ENCODE data around the gene EPM2A.
"Not testable (repeated sequence)": the region's sequence is repeated elsewhere in the genome, so short reads cannot be mapped to it uniquely, and the experiment has no call there.

EPM2A gene

DNA sequence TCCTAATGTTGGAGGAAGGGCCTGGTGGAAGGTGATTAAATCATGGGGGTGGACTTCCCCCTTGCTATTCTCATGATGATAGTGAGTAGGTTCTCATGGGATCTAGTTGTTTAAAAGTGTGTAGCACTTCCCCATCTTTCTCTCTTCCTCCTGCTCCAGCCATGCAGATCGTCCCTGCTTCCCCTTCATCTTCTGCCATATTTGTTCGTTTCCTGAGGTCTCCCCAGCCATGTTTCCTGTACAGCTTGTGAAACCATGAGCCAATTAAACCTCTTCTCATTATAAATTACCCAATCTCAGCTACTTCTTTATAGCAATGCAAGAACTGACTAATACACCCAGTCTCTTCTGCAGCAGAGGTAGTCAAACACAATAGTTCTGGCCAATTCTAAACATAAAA, 5.4 kb downstream of the EPM2A start:
- DNase-seq (ENCODE audit: low spot score), result no peak

DNA sequence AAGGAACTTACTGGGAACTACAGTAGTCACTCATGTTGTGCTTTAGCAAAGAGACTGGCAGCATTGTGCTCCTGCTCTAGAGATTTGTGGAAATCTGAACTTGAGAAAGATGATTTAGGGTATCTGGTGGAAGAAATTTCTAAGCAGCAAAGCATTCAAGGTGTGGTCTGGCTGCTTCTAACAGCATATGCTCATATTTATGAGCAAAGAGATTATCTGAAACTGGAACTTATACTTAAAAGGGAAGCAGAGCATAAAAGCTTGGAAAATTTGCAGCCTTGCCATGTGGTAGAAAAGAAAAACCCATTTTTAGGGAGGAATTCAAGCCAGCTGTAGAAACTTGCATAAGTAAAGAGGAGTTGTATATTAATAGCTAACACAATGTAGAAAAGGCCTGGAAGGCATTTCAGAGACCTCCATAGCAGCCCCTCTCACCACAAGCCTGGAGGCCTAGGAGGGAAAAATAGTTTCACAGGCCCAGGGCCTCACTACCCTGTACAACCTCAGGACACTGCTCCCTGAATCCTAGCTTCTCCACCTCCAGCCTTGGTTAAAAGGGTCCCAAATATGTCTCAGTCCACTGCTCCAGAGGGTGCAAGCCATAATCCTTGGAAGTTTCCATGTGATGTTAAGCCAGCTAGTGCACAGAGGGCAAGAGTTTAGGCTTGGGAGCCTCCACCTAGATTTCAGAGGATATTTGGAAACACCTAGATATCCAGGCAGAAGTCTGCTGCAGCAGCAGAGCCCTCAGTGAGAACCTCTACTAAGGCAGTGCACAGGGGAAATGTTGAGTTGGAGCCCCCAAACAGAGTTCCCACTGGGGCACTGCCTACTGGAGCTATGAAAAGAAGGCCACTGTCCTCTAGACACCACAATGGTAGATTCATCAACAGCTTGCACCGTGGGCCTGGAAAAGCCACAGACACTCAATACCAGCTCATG, 6.6 kb downstream of the EPM2A start:
- DNase-seq (ENCODE audit: low spot score), result no peak

DNA sequence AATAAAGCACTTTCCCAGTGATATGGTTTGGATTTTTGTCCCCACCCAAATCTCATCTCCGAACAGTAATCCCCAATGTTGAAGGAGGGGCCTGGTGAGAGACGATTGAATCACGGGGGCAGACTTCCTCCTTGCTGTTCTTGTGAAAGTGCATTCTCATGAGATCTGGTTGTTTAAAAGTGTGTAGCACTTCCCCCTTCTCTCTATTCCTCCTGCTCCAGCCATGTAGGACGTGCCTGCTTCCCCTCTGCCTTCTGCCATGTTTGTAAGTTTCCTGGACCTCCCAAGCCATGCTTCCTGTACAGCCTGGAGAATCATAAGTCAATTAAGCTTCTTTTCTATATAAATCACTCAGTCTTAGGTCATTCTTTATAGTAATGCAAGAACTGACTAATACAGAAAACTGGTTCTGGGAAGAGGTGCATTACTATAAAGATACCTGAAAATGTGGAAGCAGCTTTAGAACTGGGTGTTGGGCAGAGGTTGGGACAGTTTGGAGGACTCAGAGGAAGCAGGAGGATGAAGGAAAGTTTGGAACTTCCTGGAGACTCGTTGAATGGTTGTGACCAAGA, 7.4 kb downstream of the EPM2A start:
- no peak for DNase-seq (ENCODE audit: low spot score)

DNA sequence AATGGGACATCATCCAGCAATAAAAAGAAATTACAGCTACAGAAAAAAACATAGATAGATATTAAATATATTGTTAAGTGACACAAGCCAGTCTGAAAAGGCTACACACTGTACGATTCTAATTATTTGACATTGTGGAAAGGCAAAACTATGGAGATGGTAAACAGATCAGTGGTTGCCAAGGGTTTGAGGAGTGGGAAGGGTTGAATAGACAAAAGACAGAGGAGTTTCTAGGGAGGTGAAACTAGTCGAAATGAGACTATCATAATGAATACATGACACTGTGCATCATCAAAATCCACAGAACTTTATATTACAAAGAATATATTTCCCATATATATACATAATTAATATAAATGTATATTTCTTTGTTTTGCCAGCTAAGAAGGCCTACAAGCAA, 9.8 kb downstream of the EPM2A start:
- DNase-seq (ENCODE audit: low spot score), result no peak

DNA sequence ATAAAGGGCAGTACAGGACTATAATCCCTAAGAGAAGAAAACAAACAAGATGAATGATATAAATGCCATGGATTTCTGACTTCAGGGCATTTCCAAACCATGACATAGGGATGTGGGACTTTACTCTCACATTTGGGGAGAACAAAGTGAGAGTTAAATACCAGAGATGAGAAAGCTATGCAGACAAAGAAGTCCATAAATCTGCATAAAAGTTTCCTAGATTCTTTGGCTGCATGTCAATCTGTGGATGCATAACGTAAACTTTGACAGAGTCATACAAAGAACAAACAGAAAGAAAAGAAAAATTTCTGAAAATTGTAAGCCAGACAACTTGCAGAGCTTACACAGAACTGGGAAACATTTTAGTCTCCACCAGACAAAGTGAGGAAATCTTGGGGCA, 11.7 kb downstream of the EPM2A start:
- no peak for DNase-seq (ENCODE audit: low spot score)

DNA sequence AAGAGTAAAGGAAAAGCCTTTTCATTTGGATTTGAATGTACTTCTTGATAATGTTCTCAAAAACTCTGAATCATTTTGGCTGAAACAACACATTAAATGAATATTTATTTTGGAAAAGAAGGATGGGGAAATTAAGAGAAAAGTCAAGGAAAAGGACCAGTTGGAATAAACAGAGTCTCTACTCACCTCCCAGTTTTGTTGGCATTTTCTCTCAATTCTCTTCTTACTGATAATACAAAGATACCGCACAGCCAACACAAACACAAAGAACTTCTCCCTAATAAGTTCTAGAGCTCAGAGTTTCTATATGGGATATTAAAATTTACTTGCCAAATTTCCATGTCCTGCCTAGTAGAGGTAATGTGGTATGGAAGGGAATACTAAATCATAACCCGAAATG, 13.1 kb downstream of the EPM2A start:
- no peak for DNase-seq (ENCODE audit: low spot score)

DNA sequence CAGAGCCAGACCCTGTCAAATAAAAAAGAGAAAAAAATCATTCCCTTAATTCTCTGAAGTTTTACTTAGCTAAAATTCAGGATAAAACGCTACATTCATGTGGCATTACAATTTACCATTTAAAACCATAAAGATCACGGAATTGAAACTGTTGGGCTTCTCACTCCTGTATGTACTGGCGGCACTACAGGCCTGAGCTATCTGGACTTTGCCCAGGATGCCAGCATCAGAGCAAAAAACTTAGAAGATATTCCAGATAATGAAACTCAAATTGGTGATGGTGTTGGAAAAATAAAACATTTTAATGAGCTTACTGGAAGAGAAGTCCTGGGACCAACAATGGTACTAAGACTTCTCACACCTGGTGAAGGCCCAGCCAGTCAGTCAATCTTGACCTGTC, 14.2 kb downstream of the EPM2A start:
- no peak for DNase-seq (ENCODE audit: low spot score)

DNA sequence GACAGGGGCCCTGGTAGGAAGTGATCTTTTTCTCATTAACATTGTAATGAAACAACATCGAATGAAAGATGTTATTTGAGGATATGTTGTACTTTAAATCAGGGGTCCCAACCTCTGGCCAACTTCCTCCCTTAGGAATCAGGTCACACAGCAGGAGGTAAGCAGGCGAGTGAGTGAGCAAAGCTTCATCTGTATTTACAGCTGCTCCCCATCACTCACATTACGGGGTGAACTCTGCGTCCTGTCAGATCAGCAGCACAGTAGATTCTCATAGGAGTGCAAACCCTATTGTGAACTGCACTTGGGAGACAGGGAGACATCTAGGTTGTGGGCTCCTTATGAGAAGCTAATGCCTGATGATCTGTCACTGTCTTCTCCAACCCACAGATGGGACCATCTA, 19.9 kb downstream of the EPM2A start:
- DNase-seq (ENCODE audit: low spot score), result no peak

DNA sequence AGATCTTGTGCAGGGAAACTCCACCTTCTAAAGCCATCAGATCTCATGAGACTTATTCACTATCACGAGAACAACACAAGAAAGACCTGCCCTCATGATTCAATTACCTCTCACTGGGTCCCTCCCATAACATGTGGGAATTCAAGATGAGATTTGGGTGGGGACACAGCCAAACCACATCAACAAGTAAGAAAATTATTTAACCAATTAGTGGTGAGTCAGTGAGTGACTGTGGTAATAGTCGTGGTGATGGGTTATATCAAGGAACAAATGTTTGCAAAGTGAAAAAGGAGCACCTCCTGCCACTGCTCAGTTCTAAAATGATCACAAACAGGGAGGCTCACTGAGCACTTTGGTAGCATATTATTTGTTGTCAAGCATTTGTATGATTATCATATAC, 20.6 kb downstream of the EPM2A start:
- no peak for DNase-seq (ENCODE audit: low spot score)

DNA sequence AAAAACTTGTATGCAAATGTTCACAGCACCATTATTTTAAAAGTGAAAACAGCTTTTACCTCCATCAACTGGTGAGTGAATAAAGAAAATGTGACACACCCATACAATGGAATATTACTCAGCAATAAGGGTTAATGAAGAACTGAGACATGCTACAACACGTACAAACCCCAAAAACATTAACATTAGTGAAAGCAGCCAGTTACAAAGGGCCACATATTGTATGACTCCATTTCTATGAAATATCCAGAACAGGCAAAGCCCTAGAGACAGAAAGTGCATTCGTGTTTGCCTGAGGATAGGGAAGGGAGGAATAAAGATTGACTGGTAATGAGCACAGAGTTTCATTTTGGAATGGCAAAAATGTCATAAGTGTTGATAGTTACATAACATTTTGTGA, 21.5 kb downstream of the EPM2A start:
- no peak for DNase-seq (ENCODE audit: low spot score)

DNA sequence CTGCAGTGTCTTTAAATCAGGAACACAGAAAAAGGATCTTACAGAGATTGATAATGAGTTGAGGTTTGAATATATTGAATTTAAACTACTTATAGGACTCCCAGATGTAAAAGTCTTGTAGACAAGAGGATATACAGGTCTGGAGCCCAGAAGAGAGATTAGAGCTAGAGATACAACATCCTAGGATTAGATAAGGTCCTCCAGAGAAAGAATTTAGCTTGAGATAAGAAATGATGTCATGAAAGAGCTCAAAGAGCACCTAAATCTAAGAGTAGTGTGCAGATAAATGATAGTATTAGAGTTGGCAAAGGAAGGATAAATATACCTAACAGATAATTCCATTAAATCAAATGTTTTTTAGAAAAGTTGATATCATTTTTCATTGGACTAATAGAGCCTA, 23.9 kb downstream of the EPM2A start:
- no peak for DNase-seq (ENCODE audit: low spot score)

DNA sequence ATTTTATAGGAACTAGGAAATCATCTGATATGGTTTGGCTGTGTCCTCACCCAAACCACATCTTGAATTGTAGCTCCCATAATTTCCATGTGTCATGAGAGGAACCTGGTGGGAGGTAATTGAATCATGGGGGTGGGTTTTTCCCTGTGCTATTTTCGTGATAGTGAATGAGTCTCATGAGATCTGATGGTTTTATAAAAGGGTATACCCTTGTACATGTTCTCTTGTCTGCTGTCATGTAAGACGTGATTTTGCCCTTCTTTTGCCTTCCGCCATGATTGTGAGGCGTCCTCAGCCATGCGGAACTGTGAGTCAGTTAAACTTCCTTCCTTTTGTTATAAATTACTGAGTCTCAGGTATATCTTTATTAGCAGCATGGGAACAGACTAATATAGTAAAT, 27.9 kb downstream of the EPM2A start:
- DNase-seq (ENCODE audit: low spot score), result no peak

DNA sequence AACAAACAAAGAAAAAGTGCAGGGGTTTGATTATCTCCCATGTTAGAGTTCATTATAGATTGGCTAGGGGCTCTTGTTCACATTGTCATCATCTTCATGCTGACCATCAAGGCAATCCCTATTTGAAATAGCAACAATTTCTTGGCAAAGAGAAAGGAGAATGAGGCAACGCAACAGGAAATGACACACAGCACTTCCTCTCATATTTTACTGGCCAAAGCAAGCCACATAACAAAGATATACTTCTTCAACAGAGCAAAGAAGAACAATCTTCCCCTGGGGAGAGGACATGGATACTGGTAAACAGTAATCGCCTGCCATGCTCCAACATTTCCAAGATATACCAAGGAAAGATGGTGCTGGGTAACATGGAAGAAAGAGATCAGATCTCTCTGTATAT, 29.8 kb downstream of the EPM2A start:
- no peak for DNase-seq (ENCODE audit: low spot score)

DNA sequence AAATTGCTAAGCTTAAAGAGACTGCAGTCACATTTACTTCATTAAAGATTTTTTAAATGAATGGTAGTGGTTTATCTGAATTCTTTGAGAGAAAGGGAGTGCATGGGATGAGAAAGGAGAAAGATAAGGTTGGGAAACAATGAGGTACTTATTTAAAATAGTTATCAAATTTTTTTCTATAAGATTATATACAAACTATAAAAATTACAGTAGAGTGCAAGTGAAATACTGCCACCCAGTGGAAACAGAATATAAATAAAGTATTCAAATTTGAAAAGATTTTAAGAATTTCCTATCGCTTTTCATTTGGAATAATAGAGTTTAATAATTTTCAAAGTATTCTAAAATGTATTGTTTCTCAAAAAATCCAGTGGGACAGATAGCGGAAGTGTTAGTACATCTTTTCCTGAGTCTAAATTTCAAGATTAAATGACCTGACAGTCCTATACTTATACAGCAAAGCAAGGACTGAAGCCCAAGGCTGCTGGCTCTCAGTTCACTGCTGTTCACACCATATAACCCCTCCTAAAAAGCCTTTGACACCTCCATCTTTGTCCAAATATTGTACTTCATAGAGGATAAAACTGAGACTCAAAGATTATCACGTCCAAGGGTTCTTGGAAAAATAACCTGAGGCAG, 31.1 kb downstream of the EPM2A start:
- no peak for DNase-seq (ENCODE audit: low spot score)

DNA sequence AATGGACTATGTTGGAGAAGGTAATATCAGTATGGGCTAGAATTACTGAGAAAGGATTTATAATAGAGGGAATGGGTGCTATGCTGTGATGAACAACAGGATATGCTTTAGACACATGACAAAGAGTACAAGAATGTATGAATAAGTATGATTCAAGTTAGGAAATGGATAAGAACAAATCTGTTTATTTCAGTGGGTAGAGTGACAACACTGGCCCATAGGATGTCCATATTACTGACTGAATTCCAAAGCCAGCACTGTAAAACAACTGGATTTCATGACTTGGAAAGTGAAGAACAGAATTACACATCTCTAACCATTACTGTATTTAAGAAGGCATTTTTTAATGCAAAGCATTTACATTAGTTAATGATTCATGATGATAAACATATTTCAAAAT, 35.9 kb downstream of the EPM2A start:
- peak; percentile 14 for DNase-seq (ENCODE audit: low spot score)

DNA sequence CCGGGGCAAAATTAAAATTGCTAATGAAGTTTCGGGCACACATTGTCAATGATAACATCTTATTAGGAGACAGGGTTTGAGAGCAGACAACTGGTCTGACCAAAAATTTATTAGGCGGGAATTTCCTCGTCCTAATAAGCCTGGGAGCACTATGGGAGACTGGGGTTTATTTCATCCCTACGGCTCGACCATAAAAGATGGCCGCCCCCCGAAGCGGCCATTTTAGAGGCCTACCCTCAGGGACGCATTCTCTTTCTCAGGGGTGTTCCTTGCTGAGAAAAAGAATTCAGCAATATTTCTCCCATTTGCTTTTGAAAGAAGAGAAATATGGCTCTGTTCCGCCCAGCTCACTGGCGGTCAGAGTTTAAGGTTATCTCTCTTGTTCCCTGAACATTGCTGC, 37.9 kb downstream of the EPM2A start:
- DNase-seq (ENCODE audit: low spot score), result not testable (repeated sequence)

DNA sequence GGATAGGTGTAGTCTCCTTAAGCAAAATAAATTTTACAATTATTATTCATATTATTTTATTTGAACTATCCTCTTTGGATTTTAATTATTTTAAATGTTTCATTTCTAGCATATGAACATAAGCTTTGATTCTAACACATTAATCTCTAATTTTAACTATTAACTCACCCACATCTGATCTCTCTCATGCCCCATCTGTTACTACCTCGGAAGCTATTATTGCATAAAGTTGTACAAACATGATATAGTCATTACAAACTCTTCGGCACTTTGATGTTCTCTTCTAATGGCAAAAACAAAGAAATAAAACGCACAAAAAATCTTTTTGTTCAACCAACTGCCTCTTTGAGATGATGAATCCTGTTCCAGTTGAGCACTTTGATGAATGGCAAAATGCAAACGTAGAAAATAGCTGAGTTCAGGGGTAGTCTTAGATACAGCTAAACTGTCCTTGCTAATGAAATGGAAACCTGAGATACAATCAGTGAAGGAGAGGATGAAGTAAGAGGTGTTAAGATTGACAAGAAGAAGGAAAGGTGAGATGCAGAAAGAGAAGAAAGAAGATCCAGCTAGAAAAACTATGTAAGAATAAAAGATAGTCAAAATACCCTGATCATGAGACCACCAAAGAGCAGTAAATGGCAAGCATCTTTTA, 41.1 kb downstream of the EPM2A start:
- no peak for DNase-seq (ENCODE audit: low spot score)

DNA sequence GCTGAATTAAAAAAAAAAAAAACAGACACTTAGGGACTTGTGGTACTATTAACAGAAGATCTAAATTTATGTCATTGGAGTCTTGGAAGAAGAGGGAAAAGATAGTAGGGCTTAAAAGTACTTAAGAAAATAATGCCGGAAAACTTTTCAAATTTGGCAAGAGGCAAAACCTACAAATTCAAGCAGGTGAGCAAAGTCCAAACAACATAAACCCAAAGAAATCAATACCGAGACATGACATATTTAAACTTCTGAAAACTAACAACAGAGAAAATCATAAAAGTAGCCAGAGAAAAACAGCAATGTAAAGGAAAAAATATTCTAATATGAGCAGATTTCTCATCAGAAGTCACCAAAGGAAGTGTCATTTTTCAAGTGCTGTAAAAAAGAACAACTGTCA, 44.4 kb downstream of the EPM2A start:
- no peak for DNase-seq (ENCODE audit: low spot score)

DNA sequence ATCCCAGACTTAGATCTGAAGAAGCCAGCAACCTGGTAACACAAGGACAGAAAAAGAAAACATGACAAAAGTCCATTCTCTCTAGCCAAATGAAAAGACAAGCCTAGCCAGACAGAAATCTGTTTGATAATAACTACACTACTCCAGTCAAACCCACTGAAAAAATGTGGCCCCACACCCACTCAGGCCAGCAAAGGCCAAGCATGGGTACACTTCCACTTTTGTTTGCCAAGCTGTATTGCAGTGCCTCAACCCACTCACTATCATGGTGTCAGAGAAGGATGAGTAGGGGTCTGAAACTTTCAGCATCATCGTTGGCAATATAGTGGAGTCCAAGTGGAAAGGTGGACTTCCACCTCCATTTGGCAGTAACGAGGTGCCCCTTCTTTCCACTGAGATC, 45.8 kb downstream of the EPM2A start:
- DNase-seq (ENCODE audit: low spot score), result no peak

DNA sequence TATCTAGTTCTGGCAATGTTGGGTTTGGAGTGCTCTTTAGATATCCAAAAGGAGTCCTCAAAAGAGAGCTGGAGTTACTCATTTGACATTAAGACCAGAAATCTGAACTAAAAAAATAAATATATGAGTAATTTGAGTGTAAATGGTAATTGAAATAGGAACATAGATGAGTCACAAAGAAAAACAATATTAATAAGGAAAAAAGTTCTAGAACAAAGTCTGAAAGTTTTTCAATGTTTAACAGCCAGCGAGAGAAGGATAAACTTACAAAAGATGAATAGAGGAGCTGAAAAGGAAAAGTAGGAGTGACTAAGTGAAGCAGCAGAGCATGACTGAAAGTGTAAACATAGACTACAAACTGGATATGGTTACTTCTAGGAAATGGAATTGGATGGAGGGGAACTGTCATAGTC, 46.8 kb downstream of the EPM2A start:
- DNase-seq (ENCODE audit: low spot score), result no peak

DNA sequence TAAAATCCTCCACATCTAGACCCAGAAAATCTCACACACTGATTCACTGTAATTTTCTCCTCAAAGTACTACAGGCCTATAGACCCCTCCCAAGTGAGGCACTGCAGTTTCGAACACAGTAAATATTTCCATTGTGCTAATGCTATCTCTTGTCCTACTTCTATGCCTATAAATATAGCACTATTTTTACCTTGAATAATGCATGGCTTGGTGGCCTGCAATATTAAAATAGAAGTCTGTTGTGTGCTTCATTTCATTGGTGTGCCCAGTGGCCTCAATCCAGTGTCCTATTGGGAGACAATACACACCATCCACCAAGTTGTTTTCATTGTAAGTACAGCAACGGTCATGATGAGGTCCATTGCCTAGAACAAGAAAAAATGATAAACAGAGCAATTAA, 49.4 kb downstream of the EPM2A start:
- no peak for DNase-seq (ENCODE audit: low spot score)

DNA sequence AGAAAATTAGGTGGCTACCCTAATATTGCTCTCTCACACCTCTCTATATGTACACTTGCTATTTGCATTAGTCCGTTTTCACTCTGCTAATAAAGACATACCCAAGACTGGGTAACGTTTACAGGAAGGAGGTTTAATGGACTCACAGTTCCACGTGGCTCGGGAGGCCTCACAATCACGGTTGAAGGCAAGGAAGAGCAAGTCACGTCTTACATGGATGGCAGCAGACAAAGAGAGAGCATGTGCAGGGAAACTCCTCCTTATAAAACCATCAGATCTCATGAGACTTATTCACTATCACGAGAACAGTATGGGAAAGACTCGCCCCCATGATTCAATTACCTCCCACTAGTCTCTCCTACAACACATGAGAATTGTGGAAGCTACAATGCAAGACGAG, 53.4 kb downstream of the EPM2A start:
- DNase-seq (ENCODE audit: low spot score), result no peak

DNA sequence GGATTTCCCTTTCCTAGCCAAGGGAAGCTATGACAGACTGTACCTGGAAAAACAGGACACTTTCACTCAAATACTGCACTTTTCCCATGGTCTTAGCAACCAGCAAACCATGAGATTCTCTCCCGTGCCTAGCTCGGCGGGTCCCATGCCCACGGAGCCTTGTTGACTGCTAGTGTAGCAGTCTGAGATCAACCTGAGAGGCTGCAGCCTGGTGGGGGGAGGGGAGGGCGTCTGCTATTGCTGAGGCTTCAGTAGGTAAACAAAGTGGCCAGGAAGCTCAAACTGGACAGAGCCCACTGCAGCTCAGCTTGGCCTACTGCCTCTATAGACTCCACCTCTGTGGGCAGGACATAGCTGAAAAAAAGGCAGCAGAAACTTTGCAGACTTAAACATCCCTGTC, 61.8 kb downstream of the EPM2A start:
- DNase-seq (ENCODE audit: low spot score), result no peak

Measured in hepatic stellate cell (primary cell).